Gastroesophageal sphincter (tissue), 4 donors: Measurements from ENCODE around the gene LEMD1. TPM values are rescaled to one million over a fixed set of nuclear protein-coding genes. Genes with fewer than 3 reads are reported as not detected.

Experiments
- ATAC-seq: fragments of 150-250 bp; one replicate; pipeline ENCODE4 v1.9.1; 2016; ENCODE audit warnings: mild to moderate bottlenecking, moderate library complexity
- H3K27ac ChIP-seq, 4 donors: fragments of 200-600 bp; sonication (generic) in 3 of 4; 1 replicate in 3 of 4; 2 replicates in 1 of 4; pipeline ENCODE4 v1.5.1; 2016 to 2019
- H3K27me3 ChIP-seq: fragments of 200-600 bp; sonication (generic); one replicate; pipeline ENCODE4 v1.5.1; 2019
- H3K36me3 ChIP-seq, 2 donors: fragments of 200-600 bp; sonication (generic); one replicate each; pipeline ENCODE4 v1.5.1; 2019; ENCODE audit warnings: control low read depth in 1 of 2
- H3K4me1 ChIP-seq, 3 donors: fragments of 200-600 bp; sonication (generic); 1 replicate in 2 of 3; 2 replicates in 1 of 3; pipeline ENCODE4 v1.5.1; 2016 to 2019; ENCODE audit warnings: control low read depth in 2 of 3
- H3K4me3 ChIP-seq, 2 donors: fragments of 200-600 bp; sonication (generic); one replicate each; pipeline ENCODE4 v1.5.1; 2019; ENCODE audit warnings: mild to moderate bottlenecking in 1 of 2, moderate library complexity in 1 of 2
- H3K9me3 ChIP-seq, 3 donors: fragments of 200-600 bp; sonication (generic); one replicate each; pipeline ENCODE4 v1.5.1; 2017 to 2019; ENCODE audit warnings: control low read depth in 2 of 3
- CTCF ChIP-seq, 4 experiments: fragments of 200-600 bp in 2 of 4; fragments of 450-650 bp in 2 of 4; sonication (generic) in 1 of 4; IDR thresholded peaks; one replicate each; pipeline ENCODE4 v1.5.1; 2017 to 2019; ENCODE audit warnings: antibody characterized with exemption in 4 of 4, mild to moderate bottlenecking in 2 of 4, moderate library complexity in 2 of 4
- EP300 ChIP-seq: sonication (generic); formaldehyde crosslinking; IDR thresholded peaks from one replicate; pipeline ENCODE4 v1.6.1; 2017; ENCODE audit warnings: antibody characterized with exemption, mild to moderate bottlenecking
- POLR2A ChIP-seq, 2 donors: fragments of 450-650 bp; IDR thresholded peaks; one replicate each; pipeline ENCODE4 v1.6.1; 2017; ENCODE audit warnings: antibody characterized with exemption in 2 of 2, mild to moderate bottlenecking in 2 of 2, moderate library complexity in 1 of 2
- POLR2AphosphoS5 ChIP-seq: sonication (generic); formaldehyde crosslinking; IDR thresholded peaks from one replicate; pipeline ENCODE4 v1.6.1; 2017; ENCODE audit warnings: antibody characterized with exemption
- WGBS, 2 donors: methylation state at CpG; one replicate each; pipeline ENCODE4 v1.1.5; 2018; ENCODE audit warnings: low coverage in 1 of 2; 5-methylcytosine and 5-hydroxymethylcytosine counted together
- total RNA-seq, 4 donors: library from RNA; depleted of rRNA; stranded (reverse); fragments of >200 nt; gene quantifications; one replicate each; pipeline ENCODE4 v1.1.0, GENCODE V29; 2016

The LEMD1 gene
- total RNA-seq, 4 donors from 2014 or later: not detected

GRCh38 chr1:205343431-205344065, 78.3 kb downstream of the LEMD1 start:
- Histone ChIP-seq H3K4me3 (peak overlapping the region in 1 of 2 donors; percentile 45), H3K4me1 (peaks cover 0 to 15% (median 11%) of the 10 kb centered on the region in 3 donors), H3K36me3 (no peaks in the 10 kb centered on the region), H3K9me3 (no peaks in the 10 kb centered on the region), H3K27ac (no peak overlapping the region), H3K27me3 (peaks cover 63% of the 10 kb centered on the region)
- peak; percentile 21 for ATAC-seq
- no CpG with 5 or more reads among the region's 63 CpGs for WGBS, 2 donors
- TF ChIP-seq CTCF (IDR thresholded peaks at IDR 0.05) (no peak), EP300 (no peak)

- no peak for TF ChIP-seq POLR2A (IDR thresholded peaks at IDR 0.05)
- TF ChIP-seq CTCF (IDR thresholded peaks at IDR 0.05): no peak
- TF ChIP-seq POLR2AphosphoS5: no peak
- TF ChIP-seq EP300: no peak
- H3K4me3 ChIP-seq: peak overlapping the region in 1 of 2 donors; percentile 45
- peaks cover 0 to 15% (median 11%) of the 10 kb centered on the region in 3 donors for H3K4me1 ChIP-seq
- H3K27ac ChIP-seq: no peak overlapping the region
- H3K36me3 ChIP-seq: no peaks in the 10 kb centered on the region
- H3K9me3 ChIP-seq: no peaks in the 10 kb centered on the region
- WGBS, 2 donors: 48% methylated on average over 2 of the region's 12 CpGs; no CpG with 5 or more reads in 1 of the 2 donors
- peaks cover 58% of the 10 kb centered on the region for H3K27me3 ChIP-seq
- no peak for ATAC-seq
Measured at GRCh38 chr1:205342986-205343385, 78.9 kb downstream of the LEMD1 start.

- no peak overlapping the region for H3K4me3 ChIP-seq
- no peaks in the 10 kb centered on the region for H3K9me3 ChIP-seq
- no peak overlapping the region for H3K27ac ChIP-seq
- no peaks in the 10 kb centered on the region for H3K36me3 ChIP-seq
- WGBS, 2 donors: 100% methylated on average over 1 of the region's 1 CpG; no CpG with 5 or more reads in 1 of the 2 donors
- TF ChIP-seq POLR2AphosphoS5 (no peak), POLR2A (IDR thresholded peaks at IDR 0.05) (no peak), EP300 (no peak)
- H3K27me3 ChIP-seq: peaks cover 35% of the 10 kb centered on the region
- no peak for ATAC-seq
- peaks cover 0 to 15% (median 11%) of the 10 kb centered on the region in 3 donors for H3K4me1 ChIP-seq
Measured at GRCh38 chr1:205340676-205341075, 81.2 kb downstream of the LEMD1 start.

GRCh38 chr1:205339717-205340116, 82.1 kb downstream of the LEMD1 start:
- Histone ChIP-seq H3K4me1 (peaks cover 0 to 15% (median 11%) of the 10 kb centered on the region in 3 donors), H3K27ac (no peak overlapping the region), H3K27me3 (peaks cover 31% of the 10 kb centered on the region), H3K9me3 (no peaks in the 10 kb centered on the region), H3K4me3 (no peak overlapping the region), H3K36me3 (no peaks in the 10 kb centered on the region)
- 100% methylated on average over 2 of the region's 4 CpGs; no CpG with 5 or more reads in 1 of the 2 donors for WGBS, 2 donors
- ATAC-seq: no peak
- TF ChIP-seq POLR2A (IDR thresholded peaks at IDR 0.05): no peak
- TF ChIP-seq CTCF (IDR thresholded peaks at IDR 0.05): no peak
- no peak for TF ChIP-seq EP300

- TF ChIP-seq CTCF (IDR thresholded peaks at IDR 0.05): no peak
- TF ChIP-seq EP300: no peak
- no peak for TF ChIP-seq POLR2AphosphoS5
- no peak for TF ChIP-seq POLR2A (IDR thresholded peaks at IDR 0.05)
- ATAC-seq: no peak
- H3K36me3 ChIP-seq: no peaks in the 10 kb centered on the region
- peaks cover 0 to 11% (median 9%) of the 10 kb centered on the region in 3 donors for H3K4me1 ChIP-seq
- no peaks in the 10 kb centered on the region for H3K9me3 ChIP-seq
- H3K27ac ChIP-seq: no peak overlapping the region
- 73 to 81% methylated on average over 6 to 11 of the region's 21 CpGs for WGBS, 2 donors
- peaks cover 29% of the 10 kb centered on the region for H3K27me3 ChIP-seq
- H3K4me3 ChIP-seq: no peak overlapping the region
Measured at GRCh38 chr1:205339197-205339702, 82.6 kb downstream of the LEMD1 start.
